HG03521 (cell line): ENCODE measurements around the gene MYOM1.
"Not testable (repeated sequence)": the region's sequence is repeated elsewhere in the genome, so short reads cannot be mapped to it uniquely, and the experiment has no call there.

Experiments used
- ATAC-seq: cut with Tn5 transposase; IDR thresholded peaks from one replicate; pipeline ENCODE4 v1.9.1; 2021; ENCODE audit warnings: mild to moderate bottlenecking, moderate library complexity; ENCODE audit not compliant: unreplicated experiment

Gene MYOM1

DNA sequence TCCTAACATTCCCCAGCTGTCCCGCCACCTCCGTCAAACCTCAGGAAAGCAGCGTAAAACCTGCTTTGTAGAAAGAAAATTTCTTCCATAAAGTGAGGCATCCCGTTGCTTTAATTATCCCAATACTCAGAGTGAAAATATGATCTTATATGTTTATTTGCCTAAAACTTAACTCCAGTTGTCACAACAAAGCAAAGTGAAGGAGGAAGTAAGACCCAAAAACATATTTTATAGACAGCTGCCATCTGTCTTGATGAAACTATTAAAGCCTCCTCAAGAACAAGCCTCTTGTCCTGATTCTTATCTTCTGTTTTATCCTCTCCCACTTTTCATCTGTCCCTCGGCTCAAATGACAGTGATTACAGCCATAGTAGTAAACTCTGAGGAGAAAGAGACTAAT is 177.9 kb downstream of the MYOM1 start:
- ATAC-seq = no peak

DNA sequence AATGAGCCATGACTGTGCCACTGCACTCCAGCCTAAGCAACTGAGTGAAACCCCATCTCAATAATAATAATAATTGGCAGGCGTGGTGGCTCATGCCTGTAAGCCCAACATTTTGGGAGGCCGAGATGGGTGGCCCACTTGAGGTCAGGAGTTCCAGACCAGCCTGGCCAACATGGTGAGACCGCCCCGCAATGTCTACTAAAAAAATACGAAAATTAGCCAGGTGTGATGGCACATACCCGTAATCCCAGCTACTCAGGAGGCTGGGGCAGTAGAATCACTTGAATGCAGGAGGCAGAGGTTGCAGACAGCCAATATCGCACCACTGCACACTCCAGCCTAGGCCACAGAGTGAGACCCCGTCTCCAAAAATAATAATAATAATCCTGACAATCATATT is 178.9 kb downstream of the MYOM1 start:
- no peak for ATAC-seq

DNA sequence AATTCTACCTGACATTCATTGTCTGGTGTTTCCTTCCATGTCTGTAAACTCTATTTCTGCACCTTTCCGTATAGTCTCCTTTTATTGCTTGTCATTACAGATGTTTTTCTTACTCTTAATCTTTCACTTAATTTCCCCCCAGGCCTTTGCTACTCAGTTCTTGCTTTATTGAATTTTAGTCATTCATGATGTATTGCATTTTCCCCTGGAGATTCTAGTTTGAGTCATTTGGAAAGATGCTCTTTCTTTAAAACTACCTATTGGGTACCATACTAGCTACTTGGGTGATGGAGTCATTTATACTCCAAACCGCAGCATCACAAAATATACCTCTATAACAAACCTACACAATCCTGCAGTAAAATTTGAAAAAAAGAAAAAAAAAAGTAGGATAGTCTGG is 179.6 kb downstream of the MYOM1 start:
- ATAC-seq = no peak

DNA sequence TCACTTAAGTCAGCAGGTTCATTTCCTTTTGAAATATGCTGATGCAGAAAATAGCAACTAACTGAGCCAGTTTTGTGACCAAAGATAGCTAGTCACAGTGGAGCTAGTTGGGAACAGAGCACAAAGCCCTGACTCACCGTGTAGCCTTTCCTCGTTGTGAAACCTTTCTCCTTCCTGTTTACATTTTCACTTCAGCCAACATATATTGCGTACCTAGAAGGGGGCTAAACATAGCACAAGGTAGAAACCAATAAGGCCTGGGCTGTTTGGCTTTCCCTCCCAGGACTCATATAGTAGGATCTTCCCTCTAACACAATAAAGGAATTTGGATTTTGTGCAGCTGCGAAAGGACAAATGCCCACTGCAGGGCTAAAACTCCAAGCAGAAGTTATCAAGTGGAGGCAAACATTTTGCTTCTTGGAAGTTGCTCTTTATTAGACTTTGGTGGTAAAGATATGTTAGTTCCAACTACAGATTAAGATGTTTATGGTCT is 182.3 kb downstream of the MYOM1 start:
- peak; percentile 92 for ATAC-seq

DNA sequence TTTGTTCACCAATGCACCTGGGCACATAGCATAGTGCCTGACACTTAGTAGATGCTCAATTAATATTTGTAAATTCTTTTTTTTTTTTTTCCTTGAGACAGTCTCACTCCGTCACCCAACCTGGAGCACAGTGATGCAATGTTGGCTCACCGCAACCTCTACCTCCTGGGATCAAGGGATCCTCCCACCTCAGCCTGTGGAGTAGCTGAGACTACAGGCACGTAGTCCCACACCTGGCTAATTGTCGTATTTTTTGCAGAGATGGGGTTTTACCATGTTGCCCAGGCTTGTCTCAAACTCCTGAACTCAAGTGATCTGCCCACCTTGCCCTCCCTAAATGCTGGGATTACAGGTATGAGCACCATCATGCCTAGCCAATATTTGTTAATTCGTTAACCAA is 183.7 kb downstream of the MYOM1 start:
- no peak for ATAC-seq

DNA sequence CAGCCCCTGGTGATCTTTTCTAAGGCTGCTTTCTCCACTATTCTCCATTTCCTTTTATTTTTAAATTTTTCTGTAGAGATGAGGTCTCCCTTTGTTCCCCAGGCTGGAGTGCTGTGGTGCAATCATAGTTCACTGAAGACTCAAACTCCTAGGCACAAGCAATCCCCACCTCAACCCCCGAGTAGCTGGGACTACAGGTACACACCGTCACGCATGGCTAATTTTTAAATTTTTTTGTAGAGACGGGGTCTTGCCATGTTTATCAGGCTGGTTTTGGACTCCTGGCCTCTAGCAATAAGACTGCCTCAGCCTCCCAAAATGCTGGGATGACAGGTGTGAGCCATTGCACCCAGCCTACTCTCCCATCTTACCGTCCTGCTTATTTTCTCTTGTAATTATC is 184.1 kb downstream of the MYOM1 start:
- no peak for ATAC-seq

DNA sequence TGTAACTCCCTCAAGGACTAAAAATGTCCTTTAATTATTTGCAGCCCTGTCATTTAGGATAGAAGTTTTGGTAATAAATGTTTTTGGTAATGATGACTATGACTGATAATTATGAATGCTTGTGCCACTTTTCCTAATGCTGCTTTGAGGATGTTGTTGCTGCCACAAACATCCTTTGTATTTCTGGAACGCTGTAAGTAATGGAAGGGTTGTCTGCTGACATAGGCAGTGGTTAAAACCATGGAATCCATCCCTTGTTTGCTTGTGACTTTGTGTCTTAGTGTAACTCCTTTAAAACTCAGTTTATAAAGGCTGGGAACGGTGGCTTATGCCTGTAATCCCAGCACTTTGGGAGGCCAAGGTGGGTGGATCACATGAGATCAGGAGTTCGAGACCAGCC is 187.0 kb downstream of the MYOM1 start:
- no peak for ATAC-seq

DNA sequence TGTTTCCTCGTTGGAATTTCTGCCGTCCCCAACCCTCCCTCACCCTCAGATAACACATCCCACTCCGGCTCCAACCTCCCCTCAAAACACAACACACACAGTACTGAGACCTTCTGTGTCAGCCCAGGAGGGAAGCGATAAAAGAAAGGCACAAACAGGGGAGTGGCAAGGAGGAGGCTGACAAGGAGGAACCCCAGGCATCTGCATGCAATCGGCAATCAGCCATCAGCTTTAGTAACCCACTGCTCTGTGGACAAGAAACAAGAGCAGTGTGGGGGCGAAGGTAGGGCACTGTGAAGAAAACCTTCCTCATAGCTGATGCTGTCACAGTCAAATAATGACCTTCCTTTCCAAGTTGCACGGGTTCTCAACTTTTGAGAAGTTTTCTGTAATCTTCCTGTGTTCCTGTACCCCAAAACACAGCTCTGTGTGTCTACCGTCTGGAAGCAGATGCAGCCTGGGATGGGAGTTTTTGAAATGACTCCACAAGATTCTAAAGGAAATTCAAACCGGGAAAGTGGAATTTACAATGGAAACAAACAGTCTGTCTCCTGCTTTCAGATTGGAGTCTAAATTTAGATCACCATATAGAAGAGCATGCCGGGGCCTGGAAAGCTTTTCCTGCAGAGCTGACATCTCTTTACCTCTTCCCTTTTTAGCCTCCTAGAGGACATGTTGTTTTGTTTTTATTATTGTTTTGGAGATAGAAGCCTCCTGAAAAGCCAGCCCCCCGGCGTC is 190.4 kb downstream of the MYOM1 start:
- no peak for ATAC-seq

DNA sequence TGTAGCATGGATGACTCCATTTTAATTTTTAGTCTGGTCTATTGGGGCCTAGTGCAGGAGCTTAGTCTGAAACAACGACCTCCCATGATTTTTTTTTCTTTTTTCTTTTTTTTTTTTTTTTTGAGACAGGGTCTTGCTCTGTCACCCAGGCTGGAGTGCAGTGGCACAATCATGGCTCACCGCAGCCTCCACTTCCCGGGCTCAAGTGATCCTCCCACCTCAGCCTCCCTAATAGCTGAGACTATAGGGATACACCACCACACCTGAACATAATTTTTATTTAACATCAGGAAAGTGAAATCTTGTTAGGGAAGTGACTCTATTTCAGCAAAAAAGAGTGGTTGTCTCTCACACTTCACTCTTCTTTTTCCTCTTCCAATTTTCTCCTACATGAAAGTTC is 191.7 kb downstream of the MYOM1 start:
- ATAC-seq = not testable (repeated sequence)

DNA sequence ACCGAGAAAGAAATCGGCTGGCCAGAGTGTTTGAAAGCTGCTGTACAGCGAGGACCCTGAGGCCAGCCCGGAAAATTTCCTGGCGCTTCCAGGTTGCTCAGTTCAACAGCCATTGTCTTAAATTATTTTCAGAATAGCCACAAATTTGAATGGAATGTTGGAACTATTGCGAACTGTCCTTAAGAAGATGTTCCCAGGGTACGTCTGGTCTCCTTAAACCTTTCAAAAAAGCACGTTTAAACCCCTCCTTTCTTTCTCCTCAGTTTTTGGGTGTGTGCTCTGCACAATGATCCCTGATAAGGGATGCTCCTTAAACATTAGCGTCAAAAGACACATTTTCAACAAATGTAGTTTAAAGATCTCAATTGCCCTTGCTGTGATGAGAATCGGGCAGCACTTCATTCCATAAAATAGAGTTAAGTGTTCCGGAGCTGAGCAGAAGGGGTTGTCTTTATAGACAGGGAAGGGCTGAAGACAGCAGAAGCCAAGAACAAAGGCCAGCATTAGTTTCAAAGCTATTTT is 192.3 kb downstream of the MYOM1 start:
- no peak for ATAC-seq

DNA sequence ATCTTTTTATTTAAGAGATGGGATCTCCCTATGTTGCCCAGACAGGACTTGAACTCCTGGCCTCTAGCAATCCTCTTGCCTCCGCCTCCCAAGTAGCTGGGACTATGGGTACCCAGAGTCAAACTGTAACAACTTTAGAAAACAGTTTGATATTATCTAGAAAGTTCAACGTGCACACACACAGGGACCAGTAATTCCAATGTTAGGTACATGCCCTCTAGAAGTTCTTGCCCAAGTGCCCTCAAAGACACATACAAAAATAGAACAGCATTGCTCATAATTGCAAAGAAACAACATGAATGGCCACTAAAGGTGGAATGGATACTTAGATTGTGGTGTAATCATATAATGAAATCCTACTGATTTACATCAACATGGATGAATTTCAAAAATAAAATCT is 194.2 kb downstream of the MYOM1 start:
- no peak for ATAC-seq

DNA sequence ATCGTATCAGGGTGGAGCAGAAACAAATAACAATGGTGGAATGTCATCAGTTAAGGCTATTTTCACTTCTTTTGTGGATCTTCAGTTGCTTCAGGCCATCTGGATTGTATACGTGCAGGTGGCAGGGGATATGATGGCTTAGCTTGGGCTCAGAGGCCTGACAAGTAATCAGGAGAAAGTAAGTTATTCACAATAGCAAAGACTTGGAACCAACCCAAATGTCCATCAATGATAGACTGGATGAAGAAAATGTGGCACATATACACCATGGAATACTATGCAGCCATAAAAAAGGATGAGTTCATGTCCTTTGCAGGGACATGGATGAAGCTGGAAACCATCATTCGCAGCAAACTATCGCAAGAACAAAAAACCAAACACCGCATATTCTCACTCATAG is 196.2 kb downstream of the MYOM1 start:
- not testable (repeated sequence) for ATAC-seq
